WERI-Rb-1 (cell line): ENCODE measurements around the gene STXBP6.

Experiments used
- DNase-seq: peaks from one replicate; pipeline ENCODE4 v3.0.0-alpha.2; 2020
- H3K27ac ChIP-seq: fragments of 250-450 bp; sonication (Bioruptor Pico); 2 replicates; pipeline ENCODE4 v1.5.1; 2020; ENCODE audit warnings: mild to moderate bottlenecking, moderate library complexity
- H3K27me3 ChIP-seq: fragments of 250-450 bp; sonication (Bioruptor Pico); 2 replicates; pipeline ENCODE4 v1.5.1; 2021; ENCODE audit warnings: mild to moderate bottlenecking, low read depth, moderate library complexity; ENCODE audit not compliant: insufficient read depth, severe bottlenecking
- H3K36me3 ChIP-seq: fragments of 250-450 bp; sonication (Bioruptor Pico); 2 replicates; pipeline ENCODE4 v1.5.1; 2020; ENCODE audit warnings: mild to moderate bottlenecking, moderate library complexity
- H3K4me3 ChIP-seq: 2 replicates; pipeline ENCODE4 v1.5.1; 2011; ENCODE audit warnings: low read depth, mild to moderate bottlenecking, control low read depth, low read length
- H3K9me3 ChIP-seq: fragments of 250-450 bp; sonication (Bioruptor Pico); 2 replicates; pipeline ENCODE4 v1.5.1; 2021; ENCODE audit warnings: mild to moderate bottlenecking, moderate library complexity; ENCODE audit not compliant: severe bottlenecking
- TF ChIP-seq, protein P1 (sequence below): IDR thresholded peaks from 2 replicates; pipeline ENCODE4 v1.5.1; 2011; ENCODE audit warnings: low read depth, mild to moderate bottlenecking, control low read depth, inconsistent platforms, low read length

The STXBP6 gene

DNA sequence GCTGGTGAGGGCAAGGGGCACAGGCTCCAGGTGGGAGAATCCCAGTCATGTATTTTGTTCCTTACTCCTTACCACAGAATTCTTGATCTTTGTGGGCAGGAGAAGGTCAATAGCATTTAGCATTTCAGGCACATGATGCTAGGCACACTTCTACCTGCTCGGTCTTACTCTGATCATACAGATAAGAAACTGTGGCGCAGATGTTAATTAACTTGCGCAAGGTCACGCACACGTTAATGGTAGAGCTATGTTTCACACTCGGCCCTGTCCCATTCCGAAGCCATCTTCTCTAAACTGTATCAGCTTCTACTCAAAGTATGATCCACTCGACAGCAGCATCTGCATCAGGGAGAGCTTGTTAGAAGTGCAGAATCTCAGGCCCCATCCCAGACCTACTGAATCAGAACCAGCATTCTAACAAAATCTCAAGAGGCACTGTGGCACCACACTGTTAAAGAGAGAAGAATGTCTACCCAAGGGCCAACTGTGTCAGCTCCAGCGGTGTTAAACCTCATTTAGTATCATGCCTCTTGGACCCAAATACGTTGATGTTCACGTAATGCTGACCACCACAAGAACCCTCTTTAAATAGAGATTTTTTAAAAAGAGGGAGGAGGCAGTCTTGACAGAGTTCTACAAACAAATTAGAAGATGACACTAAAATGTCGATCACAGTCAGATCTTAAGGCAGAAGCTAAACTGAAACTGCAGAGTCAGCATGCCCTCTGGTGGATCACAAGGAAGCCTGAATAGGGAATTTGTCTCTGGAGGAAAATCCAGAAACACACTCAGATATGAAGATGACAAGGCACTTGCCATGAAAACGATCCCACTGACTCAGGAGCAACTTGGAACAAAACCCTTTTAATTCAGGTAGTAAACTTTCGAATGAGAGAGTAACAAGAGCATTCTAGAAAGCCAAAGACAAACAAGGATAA is 7.3 kb downstream of the STXBP6 start:
- H3K27me3 ChIP-seq: peaks cover 43% of the 10 kb centered on the region
- no peaks in the 10 kb centered on the region for H3K36me3 ChIP-seq
- H3K9me3 ChIP-seq: no peaks in the 10 kb centered on the region
- no peak for DNase-seq
- H3K4me3 ChIP-seq: no peak overlapping the region
- TF ChIP-seq, protein P1, sequence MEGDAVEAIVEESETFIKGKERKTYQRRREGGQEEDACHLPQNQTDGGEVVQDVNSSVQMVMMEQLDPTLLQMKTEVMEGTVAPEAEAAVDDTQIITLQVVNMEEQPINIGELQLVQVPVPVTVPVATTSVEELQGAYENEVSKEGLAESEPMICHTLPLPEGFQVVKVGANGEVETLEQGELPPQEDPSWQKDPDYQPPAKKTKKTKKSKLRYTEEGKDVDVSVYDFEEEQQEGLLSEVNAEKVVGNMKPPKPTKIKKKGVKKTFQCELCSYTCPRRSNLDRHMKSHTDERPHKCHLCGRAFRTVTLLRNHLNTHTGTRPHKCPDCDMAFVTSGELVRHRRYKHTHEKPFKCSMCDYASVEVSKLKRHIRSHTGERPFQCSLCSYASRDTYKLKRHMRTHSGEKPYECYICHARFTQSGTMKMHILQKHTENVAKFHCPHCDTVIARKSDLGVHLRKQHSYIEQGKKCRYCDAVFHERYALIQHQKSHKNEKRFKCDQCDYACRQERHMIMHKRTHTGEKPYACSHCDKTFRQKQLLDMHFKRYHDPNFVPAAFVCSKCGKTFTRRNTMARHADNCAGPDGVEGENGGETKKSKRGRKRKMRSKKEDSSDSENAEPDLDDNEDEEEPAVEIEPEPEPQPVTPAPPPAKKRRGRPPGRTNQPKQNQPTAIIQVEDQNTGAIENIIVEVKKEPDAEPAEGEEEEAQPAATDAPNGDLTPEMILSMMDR: no peak
- no peak overlapping the region for H3K27ac ChIP-seq

- TF ChIP-seq, protein P1: no peak
- H3K27ac ChIP-seq: no peak overlapping the region
- H3K4me3 ChIP-seq: no peak overlapping the region
- no peak for DNase-seq
- H3K36me3 ChIP-seq: no peaks in the 10 kb centered on the region
- H3K9me3 ChIP-seq: no peaks in the 10 kb centered on the region
- peaks cover 45% of the 10 kb centered on the region for H3K27me3 ChIP-seq
Measured at GRCh38 chr14:25041898-25042297, 8.0 kb downstream of the STXBP6 start.

DNA sequence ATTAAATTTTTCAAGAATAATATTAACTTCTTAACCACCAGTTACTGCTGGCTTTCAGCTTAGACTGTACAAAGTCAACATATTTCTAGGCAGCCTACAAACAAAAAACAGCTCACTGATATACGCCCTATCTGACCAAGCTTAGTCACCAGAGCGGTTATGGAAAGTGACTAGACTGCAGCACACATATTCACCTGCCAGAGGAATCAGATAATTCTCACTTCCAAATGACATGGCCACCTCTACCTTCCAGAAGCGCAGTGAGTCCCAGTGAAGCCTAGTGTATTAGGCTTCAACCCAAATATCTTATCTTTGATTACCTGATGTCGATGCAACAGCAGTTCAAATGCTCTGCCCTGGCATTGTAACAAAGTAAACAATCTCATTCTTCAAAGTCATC is 8.5 kb downstream of the STXBP6 start:
- no peak for DNase-seq
- Histone ChIP-seq H3K4me3 (no peak overlapping the region), H3K27ac (no peak overlapping the region), H3K36me3 (no peaks in the 10 kb centered on the region), H3K9me3 (no peaks in the 10 kb centered on the region), H3K27me3 (peaks cover 41% of the 10 kb centered on the region)
- TF ChIP-seq, protein P1: no peak

- TF ChIP-seq, protein P1: no peak
- Histone ChIP-seq H3K4me3 (no peak overlapping the region), H3K36me3 (no peaks in the 10 kb centered on the region), H3K27me3 (peaks cover 35% of the 10 kb centered on the region), H3K27ac (no peak overlapping the region), H3K9me3 (no peaks in the 10 kb centered on the region)
- DNase-seq: no peak
Measured at GRCh38 chr14:25039933-25040332, 10.0 kb downstream of the STXBP6 start.

DNA sequence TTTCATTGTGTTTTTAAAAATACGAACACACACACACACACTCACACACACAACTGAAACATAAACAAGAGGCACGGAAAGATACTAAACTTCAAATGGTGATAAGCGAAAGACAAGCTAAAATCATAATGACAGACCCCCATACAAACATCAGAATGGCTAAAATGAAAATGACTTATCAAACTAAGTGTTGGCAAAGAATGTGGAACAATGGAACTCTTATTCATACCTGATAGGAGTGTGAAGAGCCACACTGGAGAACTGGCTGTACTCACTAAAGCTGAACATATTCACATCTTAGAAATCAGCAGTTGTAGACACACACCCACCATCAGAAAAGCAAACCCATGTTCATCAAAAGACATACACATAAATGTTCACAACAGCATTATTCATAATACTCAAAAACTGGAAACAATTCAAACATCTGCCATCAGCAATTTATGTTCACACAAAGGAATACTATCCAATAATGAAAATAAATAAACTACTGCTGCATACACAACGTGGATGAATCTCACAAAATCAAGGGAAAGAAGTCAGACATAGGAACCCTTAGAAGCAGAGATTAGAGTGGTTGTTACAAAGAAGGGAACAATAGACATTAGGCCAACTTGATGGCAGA is 11.8 kb downstream of the STXBP6 start:
- no peak overlapping the region for H3K4me3 ChIP-seq
- DNase-seq: no peak
- H3K27ac ChIP-seq: no peak overlapping the region
- TF ChIP-seq, protein P1: no peak
- H3K36me3 ChIP-seq: no peaks in the 10 kb centered on the region
- H3K27me3 ChIP-seq: peaks cover 41% of the 10 kb centered on the region
- H3K9me3 ChIP-seq: no peaks in the 10 kb centered on the region
